NCI-H748 (cell line): ENCODE results near the gene THBD.

ENCODE experiments used
- DNase-seq: peaks from one replicate; lab custom pipeline; 2025; ENCODE audit not compliant: unreplicated experiment; lab: John Stamatoyannopoulos, UW

Gene THBD

DNA sequence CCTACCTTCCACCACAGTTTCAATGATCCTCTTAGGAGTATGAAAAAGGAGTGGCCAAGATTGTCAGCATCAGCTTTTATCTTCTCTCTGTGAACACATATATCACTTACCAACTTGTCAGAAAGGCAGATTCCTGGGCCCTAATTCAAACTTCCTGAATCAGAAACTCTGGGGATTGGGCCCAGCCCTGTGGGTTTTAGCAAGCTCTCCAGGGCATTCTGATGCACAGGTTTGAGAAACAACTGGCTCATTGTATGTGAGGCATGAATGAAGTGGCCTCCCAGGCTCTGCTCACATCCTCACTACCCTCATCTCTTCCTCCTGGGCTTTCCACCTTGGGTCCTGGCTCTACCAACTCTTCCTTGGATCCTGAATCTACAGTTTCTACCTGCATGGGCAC lies 13.2 kb upstream of the THBD start:
- DNase-seq: no peak

DNA sequence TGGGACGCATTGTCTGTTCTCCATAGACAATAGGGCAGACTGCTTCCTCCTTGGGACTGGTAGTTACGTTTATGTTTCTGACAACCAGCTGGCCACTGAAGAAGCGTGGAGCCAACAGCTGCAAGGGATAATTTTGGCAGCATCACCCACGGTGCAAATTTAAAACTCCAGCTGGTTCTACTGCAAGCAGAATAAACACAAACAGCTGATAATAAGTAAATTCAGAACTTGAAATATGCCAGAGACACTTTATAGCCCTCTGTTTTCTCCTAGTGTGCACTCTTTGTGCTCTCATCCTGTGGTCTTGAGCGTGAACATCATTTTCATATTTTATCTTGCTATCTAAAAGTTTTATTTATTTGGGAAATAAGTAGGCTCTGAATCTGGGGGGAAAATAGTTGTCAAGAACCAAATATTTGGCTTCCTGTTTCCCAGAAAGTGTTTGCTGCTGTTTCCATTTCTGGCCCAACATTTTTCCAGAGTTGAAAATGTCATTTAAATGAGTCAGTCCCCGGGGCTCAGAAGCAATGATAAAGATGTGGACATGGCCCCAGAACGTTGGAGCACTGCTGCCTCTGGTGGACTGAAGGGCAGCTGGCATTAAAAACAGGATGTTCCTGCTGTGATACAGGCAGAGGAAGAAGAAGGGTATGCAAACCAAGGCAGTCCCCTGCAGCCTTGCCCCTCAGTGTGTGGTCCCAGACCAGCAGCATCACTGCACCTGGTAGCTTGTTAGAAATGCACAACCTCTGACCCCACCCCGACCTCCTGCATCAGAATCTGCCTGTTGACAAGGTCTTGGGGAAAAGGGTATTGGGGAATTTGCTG lies 12.5 kb upstream of the THBD start:
- peak; percentile 82 for DNase-seq

DNA sequence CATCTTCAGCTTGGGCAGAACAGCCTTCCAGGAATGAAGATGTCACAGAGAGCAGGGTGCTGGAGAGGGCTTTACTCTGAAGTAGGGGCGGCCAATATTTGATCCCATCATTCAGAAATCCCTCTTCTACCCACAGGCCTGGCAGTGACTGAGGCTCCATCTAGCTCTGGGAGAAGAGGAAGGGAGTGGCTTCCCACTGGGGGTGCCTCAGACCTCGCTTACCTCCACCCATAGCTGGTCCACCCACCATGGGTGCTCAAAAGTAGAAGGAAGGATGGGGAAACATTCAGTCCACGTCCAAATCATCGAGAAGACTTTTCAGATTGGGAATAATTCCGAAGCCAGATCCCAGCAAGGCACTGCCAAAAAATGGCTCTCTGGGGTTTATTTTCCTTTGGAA lies 11.8 kb upstream of the THBD start:
- DNase-seq: no peak

DNA sequence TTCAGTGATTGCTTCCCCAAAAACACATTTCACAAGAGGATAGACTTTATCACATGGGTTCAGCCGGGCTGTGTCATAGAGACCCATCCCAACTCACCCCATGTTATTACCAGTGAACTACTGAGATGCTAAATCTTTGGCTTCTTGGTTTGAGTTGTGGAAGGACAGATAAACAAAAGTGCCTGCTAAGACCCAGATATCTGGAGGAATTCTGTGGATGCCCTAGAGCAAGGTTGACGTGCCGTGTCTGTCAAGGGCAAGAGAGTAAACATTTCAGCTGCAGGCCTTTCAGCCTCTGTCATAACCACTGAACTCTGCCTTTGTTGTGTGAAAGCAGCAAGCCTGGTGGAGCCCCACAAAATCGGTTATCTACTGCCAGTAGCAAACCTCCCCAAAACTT lies 11.2 kb upstream of the THBD start:
- DNase-seq: no peak

DNA sequence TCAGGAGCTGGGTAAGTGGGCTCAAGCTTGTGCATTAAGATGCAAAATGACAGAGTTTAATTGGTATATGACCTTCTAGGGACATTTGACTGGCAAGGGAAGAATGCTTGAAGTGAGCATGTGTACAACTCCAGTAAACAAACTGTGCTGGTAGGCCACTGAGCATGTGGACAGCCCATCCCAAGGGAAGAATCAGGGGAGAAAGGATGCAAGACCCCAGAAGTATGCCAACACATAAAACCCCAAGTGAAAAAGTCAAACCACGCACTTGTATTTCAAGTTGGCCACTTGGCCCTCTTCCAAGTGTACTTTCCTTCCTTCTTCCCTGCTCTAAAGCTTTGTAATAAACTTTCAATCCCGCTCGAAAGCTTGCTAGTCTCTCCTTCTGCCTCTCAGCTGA lies 10.4 kb upstream of the THBD start:
- no peak for DNase-seq

DNA sequence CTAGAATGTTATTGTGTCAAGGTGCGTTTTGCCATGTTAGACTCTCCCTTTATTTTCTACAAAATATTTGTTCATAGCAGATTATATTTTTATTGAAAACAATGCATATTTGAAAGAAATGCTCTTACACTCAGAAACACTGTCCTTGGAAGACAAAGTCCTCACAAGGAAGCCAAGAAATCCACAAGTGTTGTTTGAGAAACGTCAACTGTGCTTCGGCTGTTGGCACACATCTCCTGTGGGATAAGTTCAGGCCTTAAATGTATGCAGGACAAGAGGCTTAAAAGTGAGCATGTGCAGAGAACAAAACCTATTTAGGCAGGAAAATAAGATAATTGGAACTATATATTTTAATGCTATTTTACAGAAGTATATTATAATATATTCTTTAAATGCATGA lies 9.5 kb upstream of the THBD start:
- no peak for DNase-seq

DNA sequence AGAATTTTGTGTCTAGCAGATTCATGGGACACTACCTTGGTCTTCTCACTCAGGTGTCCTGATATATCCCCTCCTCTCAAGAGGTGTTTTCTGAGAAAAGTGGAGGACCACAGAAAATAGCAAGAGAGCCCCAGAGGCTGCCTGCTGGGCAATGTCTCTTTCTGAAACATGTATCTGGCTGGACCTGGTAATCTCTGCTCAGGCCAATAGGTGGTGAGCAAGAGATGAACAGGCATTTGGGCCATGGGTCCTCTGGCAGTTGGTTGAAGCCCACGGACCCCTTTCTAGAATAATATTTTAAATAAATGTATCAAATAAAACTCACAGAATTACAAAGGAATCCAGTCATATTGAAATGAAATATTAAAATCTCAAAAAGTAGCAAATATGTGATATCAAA lies 8.8 kb upstream of the THBD start:
- no peak for DNase-seq

DNA sequence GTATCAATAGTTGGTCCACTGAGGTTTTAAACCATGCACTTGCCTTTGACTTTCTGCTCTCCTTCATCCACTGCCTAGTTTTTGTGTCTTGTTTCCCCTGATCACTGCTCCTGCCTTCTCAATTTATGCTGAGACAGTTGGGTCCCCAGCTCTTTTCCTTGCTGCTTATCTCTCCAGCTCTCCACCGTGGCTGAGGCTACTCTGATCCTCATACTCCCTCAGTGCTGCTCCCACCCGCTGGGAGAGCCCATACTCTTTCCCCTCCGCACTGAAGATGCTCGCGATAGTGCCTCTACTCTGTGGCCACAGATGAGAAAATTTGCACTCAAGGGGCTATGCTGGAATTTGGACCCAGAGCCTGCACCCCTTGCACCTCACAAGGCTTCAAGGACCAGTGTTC lies 3.4 kb upstream of the THBD start:
- DNase-seq: no peak

DNA sequence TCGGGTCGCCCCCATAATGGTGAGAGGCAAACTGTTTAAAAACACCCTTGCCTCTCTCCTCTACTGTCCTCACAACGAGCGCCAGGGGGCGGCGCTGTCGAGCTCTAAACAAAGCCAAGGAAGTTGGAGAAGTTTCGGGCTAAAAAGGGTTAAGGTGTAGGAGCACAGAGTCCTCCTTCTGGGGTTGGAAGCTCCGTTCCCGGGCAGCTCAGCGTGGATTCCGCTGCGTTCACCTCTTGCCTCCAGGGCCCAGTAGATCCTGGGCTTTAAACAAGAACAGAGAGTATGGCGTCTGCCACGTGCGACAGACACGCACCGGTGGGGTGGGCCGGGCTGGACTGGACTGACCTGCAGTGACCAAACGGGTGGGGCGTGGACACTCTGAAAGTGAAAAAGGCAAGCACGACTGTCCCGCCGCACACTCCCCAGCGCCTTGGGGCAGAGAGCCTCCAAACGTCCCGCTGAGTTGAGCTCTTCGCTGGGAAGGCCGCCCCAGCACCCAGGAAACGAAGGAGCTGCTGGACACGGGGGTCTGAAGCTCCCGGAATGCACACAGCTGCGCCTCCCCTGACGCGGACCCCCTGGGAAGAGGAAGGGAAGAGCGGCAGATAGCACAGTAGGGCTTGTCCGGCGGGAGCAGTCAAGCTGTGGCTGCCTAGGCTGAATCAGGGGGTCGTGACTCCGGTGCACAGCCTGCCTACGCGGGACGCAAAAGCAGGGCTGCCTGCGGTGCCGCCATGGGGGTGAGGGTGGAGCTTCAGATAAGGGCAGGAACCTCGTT lies 1.6 kb upstream of the THBD start:
- DNase-seq: peak; percentile 89

DNA sequence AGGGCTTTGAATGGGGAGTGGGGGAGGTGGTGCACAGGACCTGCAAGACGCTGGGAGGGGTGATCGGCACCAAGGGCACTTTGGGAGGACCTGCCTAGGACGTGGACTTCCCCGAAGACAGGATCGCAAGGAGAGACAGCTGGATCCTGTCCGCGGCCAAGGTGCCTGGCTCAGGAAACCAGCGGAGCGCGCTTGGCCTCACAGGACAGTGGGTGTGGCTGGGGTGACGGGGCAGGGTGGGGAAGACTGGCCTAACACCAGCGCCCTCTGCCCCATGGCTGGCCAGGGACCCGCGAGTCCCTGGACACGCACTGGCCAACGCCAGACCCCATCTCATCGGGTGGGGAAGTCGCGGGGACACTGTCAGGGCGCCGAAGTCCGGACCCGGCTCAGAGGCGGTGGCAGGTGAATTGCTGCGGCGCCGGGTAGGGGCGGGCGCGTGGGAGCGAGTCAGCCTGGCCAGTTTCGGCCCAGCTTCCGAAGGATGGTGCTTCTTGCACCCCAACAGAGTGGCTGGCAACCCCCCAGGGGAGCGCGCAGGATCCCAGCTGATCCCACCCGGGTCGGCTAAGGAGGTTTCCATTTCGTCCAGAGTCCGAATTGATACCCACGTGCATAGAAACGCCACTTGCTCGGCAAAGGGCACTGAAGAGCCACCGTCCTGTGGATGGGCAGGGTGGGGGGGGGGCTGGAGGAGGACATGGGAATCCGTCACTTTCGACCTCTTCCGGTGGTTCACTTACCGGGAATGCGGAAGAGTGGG lies 785 bp upstream of the THBD start:
- DNase-seq: peak; percentile 76

DNA sequence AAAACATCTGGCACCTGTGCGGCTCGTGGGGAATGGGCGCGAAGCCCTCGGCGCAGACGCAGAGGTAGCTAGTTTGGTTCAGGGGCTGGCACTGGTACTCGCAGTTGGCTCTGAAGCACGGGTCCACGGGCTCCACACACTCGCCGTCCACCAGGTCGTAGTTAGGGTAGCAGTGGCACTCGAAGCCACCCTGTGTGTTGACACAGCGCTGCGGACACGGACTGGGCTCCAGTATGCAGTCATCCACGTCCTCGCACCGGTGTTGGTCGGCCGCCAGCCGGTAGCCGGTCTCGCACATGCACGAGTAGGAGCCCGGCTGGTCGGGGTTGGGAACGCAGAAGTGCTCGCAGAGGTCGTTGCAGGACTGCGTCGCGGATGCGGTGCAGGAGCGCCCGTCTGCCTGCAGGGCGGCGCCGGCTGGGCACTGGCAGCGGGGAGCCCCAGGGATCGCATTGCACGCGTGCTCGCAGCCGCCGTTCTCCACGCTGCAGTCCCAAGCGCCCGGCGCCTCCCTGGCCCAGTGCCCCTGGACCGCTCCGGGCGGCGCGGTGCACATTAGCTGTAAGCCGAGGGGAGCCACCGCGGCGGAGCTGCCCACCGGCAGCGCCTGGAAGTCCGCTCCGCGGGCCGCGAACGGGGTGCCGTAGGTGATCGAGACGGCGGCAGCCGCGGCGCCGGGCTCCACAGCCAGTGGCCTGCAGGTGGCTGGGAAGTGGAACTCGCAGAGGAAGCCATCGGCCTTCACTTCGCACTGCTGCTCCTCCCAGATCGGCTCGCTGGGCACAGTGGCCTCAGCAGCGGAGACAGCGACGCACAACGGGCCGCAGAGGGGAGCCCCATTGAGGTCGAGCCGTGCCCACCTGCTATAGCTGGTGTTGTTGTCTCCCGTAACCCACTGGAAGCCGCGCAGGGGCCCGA lies 930 bp downstream of the THBD start:
- DNase-seq: peak; percentile 91

DNA sequence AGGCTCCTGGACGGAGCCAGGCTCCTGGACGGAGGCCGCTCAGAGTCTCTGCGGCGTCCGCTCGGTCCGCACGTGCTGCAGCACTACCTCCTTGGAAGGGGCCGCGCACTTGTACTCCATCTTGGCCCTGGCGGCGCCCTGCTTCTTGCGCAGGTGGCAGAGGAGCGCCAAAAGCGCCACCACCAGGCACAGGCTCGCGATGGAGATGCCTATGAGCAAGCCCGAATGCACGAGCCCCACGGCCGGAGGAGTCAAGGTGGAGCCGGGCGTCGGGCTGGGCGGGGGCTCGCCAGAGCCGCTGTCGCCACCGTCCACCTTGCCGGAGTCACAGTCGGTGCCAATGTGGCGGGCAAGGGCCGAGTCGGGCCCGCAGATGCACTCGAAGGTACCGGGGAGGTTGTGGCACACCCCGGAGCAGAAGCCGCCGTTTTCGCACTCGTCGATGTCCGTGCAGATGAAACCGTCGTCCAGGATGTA lies 1.7 kb downstream of the THBD start:
- peak; percentile 83 for DNase-seq

DNA sequence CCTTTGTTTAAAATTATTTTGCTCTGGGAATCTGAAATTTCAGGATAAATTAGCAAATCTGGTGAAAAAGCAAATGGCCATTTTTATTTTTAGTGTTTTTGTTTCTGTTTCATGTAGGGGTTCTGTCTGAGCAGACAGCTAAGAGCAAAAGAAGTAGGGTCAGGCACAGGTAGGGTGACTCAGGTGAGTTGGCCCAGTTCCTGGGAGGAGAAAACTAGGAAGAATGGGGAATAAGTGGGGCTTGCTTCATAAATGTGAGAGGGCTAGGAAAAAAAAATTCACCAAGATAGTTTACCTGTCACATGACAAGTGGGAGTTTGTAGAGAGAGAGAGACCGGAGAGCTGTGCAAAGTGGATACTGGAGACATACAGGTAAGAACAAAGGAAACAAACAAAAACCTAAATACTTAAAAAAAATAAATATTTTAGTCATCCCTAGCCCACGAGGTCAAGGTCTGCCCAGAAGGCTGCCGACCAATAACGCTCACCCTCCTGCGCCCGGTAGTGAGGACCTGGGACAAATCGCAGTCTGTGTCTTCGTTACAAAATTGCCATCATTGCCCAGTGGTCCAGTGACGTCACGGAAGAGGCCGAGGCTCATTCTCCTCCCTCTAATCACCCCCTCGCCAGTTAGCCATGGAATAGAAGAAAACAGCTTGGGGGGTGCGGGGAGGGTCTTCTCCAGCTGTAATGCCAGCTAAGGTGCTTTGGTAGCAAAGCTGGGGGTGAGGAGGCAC lies 2.3 kb downstream of the THBD start:
- DNase-seq: peak; percentile 82

DNA sequence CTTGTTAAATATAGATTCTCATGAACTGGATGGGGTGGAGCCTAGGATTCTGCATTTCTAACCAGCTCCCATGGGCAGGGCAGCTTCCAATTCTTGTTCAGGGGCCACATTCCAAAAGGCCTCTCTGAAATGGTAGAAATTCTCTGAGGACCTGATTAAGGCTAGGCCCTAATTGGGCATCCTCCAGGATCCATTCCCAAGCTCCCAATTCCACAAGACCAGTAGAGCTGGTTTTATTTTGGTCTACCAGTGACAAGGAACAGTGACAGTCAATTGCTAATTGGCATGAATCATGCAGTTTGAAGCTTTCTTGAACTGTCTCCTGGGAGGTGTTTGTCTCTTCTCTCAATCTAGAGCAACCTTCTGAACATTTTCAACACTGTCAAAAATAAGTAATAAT lies 3.0 kb downstream of the THBD start:
- DNase-seq: peak; percentile 47

DNA sequence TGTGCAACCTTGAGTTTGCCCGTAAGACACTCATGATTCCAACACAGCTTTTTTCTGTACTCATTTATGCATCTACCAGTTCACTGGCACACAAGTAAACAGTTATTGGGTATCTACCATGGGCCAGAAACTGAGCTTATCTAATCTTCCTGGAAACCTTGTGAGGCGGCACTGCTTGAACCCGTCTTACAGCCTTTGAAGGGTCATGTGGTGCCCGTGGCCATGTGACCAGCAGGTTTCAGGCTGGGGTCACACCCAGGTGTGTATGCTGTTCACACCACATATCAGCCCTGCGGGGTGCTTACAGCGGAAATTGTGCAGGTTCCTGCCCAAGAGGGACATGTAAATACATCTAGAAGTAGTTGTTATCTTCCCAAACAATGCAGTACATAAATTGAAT lies 6.1 kb downstream of the THBD start:
- peak; percentile 37 for DNase-seq

DNA sequence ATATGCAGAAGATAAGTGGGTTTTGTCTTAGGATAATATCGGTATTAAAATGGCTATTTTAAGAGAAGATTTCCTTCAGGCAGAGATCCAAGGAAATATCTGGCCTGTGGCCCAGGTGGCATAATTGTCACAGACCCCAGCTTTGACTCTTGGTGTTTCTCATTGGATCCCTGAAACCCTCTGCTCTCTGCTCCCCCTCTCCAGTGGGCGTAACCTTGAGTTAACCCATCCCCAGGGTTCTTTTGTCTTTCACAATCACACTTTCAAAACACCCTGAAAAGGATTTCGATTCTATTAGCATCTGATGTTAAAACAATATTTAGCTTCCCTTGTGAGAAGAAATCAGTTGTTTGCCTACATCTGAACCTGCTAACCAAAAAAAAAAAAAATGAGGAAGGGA lies 7.2 kb downstream of the THBD start:
- peak; percentile 20 for DNase-seq

DNA sequence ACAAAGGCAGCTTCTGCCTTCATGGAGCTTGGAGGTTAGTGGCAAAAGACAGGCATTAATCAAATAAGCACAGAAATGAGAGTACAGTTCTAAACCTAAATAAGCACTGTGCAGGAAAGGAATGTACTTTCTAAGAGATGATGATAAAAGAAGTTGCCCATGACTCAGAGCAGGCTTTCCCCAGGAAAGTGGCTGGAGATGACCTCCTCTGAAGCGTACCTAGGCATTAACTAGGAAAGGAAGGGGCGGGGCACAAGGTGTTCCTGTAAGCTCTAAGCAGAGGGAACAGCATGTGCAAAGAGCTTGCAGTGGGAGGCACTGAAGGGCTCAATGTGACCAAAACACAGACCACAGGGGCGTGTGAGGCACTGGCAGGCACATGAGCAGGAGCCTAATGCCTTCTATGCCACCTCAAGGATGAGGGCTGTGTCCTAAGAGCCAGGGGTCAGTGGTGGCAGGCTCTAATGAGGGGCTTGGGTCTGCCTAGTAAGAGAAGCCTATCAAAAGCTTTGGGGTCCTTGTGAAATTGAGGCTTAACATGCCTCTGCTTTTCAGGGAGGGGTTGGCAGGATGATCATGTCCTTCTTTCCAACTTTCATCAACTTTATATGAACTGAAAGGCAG lies 9.5 kb downstream of the THBD start:
- DNase-seq: no peak

DNA sequence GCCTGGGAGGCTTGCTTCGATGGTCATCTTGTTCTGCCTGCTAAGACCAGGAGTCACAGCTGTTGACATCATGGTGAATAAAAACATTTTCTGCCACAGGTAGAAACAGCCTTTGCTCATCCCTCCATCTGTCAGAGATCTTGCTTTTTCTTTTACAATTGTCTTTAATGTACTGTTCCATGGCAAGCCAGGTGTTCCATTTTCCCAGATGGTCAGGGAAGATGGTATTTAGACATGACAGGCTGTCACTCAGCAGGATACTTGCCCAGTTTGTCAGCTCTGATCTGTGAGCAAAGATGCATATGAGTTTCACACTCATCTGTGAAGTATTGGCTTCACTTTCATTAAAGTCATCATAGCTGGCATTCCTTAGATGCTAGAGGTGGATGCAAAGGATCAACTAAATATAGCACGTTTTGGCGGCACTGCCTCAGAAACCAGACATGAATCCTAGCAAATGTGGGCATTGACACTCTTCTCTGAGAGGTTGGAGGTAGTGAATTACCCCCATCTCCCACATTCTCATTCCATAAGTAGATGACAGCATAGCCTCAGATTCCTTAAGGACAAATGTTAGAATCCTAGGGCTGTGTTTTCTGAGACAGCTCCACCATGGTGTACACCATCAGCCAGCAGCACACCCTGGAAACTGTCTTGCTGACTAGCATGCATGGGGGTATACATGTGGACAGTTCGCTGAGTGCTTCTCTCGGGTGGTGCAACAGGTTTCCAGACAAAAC lies 10.2 kb downstream of the THBD start:
- DNase-seq: no peak

DNA sequence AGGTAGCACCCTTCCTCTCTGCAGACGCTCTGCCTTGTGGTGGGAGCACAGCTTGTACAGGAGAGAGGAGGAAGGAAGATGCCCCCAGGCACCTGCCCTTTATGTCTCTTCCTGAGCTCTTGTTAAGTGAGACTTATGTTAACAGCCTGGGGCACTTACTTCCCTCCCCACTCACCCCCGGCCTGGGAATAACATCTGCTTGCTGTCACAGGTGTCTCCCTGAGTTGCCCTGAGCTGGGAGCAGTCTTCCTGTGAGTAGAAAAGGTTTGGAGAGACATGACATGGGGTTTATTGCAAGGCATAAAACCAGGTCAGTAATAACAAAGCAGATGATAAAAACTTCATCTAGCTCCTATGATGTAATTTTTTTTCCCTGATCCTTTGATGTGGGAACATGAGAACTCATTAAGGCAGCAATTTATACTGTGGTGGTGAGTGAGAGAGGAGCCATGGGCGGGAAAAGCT lies 12.4 kb downstream of the THBD start:
- DNase-seq: peak; percentile 18
